ENCODE results near the gene BANP.

DNA sequence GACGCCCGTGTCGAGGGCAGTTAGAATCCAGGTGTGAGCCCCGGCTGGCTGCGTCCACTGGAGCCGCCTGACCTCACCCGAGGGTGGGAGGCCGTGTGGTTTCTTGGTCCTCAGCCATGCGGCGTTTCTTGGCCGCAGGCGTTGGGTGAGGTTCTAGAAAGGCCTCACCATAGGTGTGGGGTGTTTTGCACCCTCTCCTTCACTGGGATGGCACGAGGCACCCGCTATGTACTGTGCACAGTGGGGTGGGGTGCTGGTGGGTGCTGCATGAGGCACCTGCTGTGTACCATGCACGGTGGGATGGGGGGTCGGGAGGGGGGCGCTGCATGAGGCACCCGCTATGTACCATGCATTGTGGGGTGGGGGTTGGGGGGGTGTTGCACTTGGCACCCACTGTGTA is 169.6 kb downstream of the BANP start:
- TF ChIP-seq POLR2A (IDR thresholded peaks at IDR 0.05; ENCODE audit: low read depth) (no peak), POLR2AphosphoS5 (IDR thresholded peaks at IDR 0.05) (no peak), EP300 (IDR thresholded peaks at IDR 0.05) (no peak)
- TF ChIP-seq, protein P1, sequence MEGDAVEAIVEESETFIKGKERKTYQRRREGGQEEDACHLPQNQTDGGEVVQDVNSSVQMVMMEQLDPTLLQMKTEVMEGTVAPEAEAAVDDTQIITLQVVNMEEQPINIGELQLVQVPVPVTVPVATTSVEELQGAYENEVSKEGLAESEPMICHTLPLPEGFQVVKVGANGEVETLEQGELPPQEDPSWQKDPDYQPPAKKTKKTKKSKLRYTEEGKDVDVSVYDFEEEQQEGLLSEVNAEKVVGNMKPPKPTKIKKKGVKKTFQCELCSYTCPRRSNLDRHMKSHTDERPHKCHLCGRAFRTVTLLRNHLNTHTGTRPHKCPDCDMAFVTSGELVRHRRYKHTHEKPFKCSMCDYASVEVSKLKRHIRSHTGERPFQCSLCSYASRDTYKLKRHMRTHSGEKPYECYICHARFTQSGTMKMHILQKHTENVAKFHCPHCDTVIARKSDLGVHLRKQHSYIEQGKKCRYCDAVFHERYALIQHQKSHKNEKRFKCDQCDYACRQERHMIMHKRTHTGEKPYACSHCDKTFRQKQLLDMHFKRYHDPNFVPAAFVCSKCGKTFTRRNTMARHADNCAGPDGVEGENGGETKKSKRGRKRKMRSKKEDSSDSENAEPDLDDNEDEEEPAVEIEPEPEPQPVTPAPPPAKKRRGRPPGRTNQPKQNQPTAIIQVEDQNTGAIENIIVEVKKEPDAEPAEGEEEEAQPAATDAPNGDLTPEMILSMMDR (IDR thresholded peaks at IDR 0.05), result no peak

Data from esophagus muscularis mucosa (tissue), 4 donors.